Ramos (cell line): ENCODE measurements around the gene SLC25A33.
"Not testable (repeated sequence)": the region's sequence is repeated elsewhere in the genome, so short reads cannot be mapped to it uniquely, and the experiment has no call there.

Source experiments
- in situ Hi-C: fragments of 300-500 bp; cut with MboI; formaldehyde crosslinking; loops from one replicate; pipeline ENCODE4 v1.14.3; 2022; ENCODE audit warnings: low sequenced_read_pairs; ENCODE audit not compliant: unreplicated experiment

The SLC25A33 gene

DNA sequence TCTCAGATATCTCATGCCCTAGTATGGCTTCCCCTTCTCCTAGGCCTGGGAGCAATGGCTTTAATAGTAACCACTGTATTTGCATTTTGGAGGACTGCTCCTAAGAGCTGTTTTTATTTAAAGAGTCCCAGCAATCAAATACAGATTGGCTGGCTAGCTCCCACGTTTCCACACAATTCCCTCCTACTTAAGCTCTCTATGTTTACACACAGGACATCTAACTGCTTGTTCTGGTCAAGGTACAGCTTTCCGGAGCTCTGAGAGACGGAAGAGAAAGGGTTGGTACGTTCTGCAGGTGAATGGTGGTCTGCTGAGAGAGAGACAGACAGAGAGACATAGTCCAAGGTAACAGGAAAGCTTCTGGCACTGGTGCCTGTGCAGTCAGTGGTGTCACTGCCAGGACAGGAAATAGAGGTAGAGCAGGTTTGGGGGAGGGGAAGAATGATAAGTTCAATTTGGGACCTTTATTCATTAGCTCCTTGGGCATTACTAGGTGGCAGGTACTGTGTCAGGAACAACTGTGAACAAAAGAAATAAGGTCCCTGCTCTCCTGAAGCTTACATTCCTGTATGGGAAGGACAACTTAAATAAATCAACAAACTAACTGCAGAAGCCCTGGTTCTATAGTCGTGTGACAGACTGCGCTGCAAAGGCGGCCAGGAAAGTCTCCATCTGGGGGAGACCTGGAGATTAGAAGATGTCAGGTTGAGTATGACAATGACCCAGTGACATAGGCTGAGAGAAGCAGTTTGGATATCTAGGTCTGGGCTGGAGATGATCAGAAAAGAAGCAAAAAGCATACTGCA is 1.2 kb upstream of the SLC25A33 start:
- in situ Hi-C loops: no loop called here

DNA sequence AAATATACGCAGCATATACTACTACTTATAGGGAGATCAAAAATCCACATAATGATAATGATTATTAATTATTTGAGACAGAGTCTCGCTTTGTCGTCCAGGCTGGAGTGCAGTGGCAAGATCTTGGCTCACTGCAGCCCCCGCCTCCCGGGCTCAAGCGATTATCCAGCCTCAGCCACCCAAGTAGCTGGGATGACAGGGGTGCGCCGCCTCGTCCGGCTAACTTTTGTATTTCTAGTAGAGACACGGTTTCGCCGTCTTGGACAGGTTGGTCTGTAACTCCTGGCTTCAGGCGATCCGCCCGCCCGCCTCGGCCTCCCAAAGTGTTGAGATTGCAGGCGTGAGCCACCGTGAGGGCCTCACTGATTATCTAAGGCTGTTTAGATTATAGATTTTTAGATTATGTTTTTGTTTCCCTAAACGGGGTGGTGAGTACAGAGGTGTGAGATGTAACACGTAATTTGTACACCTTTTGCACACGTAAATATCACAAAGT is 548 bp upstream of the SLC25A33 start:
- in situ Hi-C loops: no loop called here

DNA sequence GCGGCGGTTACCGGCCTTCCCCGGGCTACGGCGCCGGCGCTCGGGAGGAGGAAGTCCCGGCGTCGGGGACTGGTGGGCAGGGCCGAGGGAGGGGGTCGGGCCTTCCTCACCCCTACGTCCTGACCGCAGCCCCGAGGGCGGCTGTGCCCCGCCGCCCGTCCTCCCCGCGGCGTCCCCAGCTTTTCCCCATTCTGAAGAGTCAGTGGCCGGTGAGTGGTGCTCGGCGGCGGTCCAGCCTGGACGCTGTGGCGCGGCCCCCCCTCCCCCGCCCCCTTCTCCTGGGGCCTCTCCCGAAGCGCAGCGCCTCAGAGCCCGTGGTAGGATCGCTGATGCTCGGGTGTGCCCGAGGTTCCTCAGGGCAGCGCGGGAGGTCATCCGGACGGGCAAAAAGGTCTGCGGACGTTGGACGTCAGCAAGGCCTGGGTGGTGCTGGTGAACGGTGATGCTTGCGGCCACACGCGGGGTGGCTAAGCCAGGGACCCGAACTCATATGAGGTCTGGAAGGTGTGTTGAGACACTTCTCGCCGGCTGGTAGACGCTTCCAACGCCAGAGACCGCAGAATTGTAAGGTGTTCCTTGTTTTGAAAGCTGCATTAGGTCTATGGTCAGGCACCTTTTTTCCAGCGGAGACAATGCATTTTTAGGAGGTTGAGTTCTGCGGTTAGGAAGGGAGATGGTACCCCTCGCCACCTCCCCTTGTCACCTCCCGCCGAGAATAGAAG is 725 bp downstream of the SLC25A33 start:
- in situ Hi-C loops: no loop called here

DNA sequence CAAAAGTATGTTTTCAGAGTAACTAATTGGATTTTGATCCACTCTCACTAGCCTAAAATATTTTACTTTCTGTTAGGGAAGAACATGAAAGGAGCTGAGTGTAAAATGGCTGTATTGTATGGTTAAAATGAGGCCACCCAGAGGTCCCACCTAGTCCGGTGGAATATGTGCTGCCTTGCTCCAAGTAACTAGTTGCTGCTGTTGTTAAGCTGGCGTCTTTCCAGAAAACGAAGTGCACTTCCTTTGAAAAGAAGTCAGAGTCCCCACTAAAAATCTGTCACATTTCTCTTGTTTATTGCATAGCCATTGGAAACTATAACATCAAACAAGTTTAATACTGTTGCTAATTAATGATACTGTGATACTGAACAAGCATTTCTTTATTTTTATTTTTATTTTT is 3.2 kb downstream of the SLC25A33 start:
- in situ Hi-C loops: no loop called here

DNA sequence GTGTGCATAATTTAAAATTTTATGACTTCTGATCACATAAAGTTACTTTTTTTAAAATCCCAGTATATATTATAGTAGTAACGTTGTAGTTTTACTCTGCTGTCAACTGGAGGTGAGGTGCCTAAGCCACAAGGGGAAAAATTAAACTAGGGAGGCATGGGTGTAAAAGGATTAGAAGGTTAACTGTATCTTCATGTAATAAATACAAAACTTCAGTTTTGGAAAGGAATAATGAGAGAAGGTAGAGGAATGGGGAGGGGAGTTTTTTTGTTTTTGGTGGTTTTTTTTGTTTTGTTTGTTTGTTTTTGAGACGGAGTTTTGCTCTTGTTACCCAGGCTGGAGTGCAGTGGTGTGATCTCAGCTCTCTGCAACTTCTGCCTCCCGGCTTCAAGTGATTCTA is 5.7 kb downstream of the SLC25A33 start:
- in situ Hi-C loops: no loop called here

DNA sequence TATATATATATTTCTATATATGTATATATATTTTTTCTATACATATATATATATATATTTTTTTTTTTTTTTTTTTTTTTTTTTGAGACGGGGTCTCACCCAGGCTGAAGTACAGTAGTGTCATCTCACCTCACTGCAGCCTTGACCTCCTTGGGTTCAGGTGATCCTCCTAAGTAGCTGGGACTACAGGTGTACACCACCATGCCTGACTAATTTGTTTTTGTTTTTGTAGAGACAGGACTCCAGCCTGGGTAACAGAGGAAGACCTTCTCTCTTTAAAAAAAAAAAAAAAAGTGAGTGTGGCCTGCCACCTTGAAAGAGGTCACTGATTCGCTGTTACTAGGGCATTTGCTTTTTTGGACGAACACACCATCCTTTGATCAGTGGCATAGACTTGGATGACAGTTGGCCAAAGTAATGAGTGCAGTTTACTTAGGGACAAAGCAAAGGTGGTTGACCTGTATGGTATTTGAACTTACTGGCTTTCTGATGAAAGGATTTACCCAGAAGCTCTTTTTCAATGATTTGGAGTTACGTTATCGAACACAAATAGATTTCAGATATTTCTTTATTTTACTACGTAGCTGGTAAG is 10.8 kb downstream of the SLC25A33 start:
- in situ Hi-C loops: no loop called here

DNA sequence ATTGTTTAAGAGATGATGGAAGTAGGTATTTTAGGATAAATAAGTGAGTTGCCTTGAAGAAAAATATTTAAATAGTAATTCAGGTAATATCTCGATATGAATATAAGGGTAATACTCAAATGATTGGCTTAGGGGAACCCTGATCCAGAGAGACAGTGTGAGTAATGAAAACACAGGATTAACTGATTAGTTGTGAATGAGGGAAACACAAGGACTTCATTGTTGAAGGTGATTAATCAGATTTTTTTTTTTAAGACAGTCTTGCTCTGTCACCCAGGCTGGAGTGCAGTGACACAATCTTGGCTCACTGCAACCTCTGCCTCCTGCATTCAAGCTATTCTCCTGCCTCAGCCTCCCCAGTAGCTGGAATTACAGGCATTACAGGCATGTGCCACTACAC is 12.7 kb downstream of the SLC25A33 start:
- in situ Hi-C loops: no loop called here

DNA sequence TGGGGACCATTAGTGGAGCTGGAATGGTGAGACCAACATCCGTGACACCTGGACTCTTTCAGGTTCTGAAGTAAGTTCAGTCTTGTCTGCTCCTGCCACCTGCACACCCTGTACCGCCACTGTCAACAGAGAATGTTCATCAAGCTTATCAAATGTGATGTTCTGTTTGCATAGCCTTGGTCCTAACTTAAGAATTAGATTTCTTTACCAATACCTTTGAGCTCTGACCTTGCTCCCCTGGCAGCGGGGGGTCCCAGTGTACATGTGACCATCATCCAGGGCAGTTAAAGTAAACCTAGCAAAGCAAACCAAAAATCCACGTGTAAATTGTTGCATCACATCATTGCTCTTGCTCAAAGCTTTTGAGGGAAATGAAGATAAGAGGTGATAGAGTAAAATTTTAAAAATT is 14.5 kb downstream of the SLC25A33 start:
- in situ Hi-C loops: no loop called here

DNA sequence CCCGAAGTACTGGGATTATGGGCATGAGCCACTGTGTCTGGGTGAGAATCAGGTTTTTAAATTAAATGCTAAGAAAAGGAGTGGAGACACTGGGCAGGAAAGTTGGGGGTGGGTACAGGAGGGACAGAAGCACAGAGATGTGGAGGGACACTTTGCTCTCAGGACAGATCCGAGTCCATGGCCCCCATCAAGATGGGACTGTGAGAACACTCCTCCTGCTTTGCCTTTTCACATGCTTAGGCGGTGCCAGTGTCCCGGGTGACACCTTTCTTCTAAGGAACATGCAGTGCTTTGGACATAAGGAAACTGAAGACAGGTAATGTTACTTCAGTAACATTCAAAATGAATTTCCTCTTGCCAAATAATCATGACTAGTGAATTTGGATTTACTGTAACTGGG is 16.7 kb downstream of the SLC25A33 start:
- in situ Hi-C loops: no loop called here

DNA sequence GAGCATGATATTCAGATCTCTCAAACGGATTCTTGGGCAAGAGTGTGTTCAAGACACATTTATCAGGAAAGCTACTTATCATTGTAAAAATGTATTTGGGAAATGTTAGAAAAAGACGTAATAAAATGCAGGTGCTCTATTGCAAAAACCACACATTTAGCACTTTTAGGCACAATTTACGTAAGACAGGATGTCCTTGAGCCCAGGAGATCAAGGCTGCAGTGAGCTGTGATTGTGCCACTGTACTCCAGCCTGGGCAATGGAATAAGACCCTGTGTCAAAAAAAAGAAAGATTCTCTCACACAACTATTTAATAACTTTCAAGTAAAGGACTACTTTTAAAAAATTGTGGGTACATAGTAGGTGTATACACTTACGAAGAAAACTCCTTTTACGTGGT is 18.4 kb downstream of the SLC25A33 start:
- in situ Hi-C loops: no loop called here

DNA sequence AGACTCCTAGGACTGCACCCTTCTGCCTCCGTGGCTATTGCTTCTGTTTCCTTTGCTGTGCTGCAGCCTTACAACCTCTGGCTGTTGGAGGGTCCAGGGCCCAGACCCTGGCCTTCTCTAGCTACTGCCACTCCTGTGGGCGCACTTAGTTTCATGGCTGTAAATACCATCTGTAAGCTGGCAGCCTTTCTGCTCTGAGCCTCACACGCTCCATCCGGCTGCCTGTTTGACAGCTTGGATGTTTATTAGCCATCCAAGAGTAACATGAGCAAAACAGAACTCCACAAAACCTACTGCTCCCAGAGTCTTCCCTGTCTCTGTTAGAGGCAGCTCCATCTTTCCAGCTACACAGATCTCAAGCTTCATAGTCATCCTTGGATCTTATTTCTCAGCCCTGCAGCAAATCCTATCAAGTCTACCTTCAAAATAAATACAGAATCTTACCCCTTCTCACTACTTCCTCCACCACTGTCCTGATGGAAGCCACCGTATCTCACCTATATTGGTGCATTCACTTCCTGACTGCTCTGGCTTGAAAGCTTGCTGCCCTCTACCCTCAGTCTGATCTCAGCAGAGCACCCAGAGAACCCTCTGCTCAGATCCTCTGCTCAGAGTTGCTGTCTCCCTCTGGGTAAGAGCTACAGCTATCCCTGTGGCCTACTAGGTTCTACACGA is 19.1 kb downstream of the SLC25A33 start:
- in situ Hi-C loops: no loop called here

DNA sequence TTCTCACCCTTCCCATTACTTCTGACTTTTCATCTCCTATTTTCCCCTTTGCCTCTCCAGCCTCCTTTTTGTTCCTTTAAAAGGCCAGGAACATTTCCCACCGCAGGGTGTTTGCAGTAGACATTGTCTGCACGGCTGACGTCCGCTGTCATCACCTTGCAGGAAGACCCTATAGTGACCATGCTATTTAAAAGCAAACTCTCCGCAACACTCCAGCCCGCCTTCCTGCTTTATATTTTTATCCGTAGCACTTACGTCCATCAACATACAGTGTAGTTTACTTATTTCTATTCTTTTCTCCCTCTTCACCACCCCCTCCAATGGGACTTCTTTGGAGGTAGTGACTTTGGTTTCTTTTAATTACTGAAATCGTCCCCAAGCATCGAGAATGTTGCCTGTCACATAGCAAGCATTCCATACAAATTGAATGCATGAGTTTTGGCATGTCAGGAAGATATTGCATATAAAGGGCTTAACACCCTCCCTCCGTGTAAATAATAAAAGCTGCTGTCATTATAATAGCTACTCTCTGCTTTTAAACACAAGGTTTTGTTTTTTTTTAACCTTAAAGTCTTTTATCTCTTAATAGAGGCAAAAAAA is 19.8 kb downstream of the SLC25A33 start:
- in situ Hi-C loops: no loop called here

DNA sequence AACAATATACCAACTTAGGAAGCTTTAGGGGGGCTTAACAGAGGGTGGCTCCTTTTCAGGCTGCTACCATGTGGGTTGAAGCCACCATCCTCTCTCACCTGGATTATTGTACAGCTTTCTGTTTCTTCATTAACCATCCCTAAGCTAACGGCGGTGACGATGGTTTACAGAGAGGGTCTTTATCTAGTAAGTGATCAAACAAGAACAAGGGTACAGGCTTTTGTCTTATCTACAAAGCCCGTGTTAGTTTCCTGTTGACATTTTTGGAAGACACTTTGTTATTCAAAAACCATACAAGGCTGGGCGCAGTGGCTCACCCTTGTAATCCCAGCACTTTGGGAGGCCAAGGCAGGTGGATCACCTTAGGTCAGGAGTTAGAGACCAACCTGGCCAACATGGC is 20.4 kb downstream of the SLC25A33 start:
- in situ Hi-C loops: no loop called here

DNA sequence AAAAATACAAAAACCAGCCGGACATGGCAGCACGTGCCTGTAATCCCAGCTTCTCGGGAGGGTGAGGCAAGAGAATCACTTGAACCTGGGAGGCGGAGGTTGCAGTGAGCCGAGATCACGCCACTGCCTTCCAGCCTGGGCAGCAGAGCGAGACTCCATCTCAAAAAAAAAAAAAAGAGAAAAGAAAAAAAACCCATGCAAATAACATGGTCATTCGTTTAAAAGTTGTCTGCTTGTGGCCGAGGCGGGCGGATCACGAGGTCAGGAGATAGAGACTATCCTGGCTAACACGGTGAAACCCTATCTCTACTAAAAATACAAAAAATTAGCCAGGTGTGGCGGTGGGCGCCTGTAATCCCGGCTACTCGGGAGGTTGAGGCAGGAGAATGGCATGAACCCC is 20.8 kb downstream of the SLC25A33 start:
- in situ Hi-C loops: not testable (repeated sequence)

DNA sequence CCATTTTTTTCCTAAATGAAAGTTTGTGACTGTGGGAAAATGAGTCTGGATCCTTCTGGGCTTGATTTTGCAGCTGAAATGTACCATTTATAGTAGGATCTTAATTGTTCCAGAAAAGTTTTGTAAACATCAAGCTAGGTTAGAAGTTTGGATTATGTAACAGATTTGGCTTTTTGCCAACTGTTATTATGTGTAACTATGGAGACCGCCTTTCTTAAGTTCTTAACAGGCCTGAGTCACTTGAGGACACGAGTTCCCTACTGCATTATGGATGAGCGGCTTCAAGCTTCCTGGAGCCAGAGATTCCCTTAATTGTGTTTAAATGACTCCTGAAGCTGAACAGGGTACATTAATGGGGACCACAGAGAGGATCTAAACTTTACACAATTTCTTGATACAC is 22.2 kb downstream of the SLC25A33 start:
- in situ Hi-C loops: no loop called here

DNA sequence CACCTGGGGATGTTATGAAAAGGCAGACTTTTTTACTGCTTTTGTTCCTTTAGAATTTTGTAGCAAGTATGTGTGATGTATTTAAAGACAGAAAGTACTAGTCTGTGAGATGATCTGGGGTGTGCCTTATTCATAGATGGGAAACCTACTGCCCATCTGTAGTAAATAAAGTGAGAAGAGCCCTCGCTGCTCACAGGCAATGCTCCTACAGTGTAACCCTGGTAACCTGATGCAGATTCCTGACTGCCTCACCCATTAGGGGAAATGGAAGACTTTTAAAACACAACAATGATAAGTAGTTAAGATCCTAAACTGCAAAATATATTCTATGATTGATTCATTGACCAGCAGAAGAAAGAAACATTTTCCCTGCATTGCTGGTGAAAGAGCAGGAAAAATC is 30.0 kb downstream of the SLC25A33 start:
- in situ Hi-C loops: no loop called here

DNA sequence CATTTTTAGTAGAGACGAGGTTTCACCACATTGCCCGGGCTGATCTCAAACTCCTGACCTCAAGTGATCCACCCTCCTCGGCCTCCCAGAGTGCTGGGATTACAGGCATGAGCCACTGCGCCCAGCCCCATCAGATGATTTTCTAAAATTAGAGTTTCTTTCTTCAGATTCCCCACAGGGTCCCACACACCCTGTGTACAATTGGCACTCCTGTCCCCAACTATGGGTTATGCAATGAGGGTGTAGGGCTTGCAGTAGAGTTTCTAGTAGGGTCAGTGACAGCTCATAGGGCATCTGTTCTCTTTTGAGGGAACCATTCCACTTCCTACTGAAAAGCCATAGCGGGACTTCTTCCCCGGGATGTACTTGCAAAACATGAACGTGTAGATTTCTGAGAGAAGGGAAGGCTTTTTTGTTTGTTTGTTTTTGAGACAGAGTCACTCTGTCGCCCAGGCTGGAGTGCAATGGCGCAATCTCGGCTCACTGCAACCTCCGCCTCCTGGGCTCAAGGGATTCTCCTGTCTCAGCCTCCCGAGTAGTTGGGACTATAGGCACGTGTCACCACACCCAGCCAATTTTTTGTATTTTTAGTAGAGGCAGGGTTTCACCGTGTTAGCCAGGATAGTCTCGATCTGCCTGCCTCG is 31.7 kb downstream of the SLC25A33 start:
- in situ Hi-C loops: not testable (repeated sequence)

DNA sequence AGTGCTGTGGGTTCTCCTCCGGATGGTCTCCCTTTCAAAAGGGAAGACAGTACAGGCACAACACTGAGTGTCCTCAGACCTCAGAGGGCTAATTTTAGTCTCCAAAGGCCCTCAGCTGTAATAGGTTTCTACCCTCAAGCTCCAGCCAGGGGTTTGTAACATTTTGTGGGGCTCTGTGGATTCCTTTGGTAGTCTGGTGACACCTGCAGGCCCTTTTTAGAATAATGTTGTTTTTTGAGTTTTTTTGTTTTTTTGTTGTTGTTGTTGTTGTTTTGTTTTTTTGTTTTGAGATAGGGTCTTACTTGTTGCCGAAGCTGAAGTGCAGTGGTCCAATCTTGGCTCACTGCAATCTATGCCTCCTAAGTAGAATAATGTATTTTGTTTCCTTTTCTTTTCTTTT is 34.5 kb downstream of the SLC25A33 start:
- in situ Hi-C loops: no loop called here

DNA sequence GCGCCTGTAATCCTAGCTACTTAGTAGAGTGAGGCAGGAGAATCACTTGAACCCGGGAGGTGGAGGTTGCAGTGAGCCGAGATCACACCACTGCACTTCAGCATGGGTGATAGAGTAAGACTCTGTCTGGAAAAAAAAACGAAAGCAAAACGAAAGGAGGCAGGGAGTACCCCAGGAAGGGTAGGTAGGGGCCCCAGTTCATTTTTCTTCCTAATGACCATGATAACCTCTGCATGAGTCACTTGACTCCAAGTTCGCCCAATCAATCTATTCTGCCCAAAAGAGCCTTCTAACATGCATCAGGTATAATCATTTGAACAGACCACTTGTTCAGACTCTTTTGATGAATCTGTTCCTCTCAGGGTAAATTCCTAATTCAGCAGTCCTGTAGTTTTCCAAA is 36.2 kb downstream of the SLC25A33 start:
- in situ Hi-C loops: no loop called here

DNA sequence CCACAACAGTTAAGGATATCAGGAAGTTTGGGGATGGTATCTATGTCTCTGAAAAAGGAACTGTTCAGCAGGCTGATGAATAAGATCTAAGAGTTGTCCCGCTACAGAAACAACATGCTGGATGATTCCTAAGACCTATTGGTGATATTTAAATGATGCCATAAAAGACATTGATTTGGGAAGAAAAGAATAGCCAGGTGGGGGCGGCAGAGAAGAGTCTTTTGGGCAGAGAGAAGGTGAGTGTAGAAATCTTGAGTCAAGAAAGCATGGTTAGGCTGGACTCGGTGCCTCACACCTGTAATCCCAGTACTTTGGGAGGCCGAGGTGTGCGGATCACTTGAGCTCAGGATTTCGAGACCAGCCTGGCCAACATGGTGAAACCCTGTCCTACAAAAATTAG is 37.6 kb downstream of the SLC25A33 start:
- in situ Hi-C loops: no loop called here
